Measurements from ENCODE around the gene SLC17A1.

GRCh38 chr6:25793970-25794369 lies 37.9 kb downstream of the SLC17A1 start:
- TF ChIP-seq CTCF (IDR thresholded peaks at IDR 0.05) (no peak), POLR2A (IDR thresholded peaks at IDR 0.05) (no peak)
